Measurements from ENCODE around the gene ZNF597.
A peak's percentile ranks its signal among the peaks of the same experiment; 100 is the strongest.

Gene ZNF597

DNA sequence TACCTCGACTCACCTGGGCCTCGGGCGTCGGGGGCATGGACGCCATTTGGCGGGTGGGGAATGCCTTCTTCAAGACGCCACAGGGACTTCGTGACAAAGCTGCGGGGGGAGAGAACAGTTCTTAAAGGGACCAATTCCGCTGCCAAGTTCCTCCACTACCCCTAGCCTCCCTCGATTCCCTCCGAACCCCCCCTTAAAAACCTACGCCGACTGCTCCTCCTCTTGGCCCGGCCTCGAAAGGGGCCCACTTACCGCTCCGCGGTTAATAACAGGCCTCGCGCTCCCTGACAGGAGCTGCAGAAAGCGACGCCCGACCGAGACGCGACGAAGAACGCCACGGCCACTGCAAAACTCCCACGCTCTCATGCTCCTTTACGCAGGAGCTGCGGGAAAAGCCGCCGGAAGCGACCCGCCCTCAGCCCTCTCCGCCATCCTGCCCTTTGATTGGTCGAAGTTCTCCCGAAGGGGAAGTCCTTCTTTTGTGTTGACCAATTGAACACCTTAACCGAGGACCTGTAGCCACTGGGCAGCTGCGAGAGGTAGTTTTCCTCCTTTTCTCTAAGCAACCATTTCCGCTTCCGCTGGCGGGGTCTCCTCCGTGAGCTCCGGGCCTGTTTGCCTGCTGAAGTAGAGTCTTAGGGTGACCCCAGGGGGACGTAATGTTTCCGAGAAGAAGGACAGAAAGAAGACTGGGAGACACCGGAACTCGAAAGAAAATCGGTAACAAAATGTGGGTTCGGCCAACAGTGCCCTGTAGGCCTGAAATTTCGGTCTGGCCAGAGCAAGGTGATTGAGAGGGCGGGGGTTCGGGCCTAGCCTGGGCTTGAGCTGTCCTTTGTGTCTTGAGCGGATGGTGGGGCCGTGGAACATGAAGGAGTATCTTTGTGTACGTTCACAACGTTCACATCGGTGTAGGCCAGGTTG is at the start of gene ZNF597, which contains the start of gene NAA60:
Gene ZNF597, minus strand, starts transcription at position 397 of the 924 bp plus-strand sequence. Its CDS starts 351 bp downstream, at position 46.
Gene NAA60, plus strand, starts transcription at position 573 of the 924 bp plus-strand sequence. CDS start 32,548 bp downstream, outside the sequence.
- Histone ChIP-seq H3K4me1 (ENCODE audit: control insufficient read depth in 1 of 2, insufficient read depth in 2 of 2, low read length in 2 of 2) (peaks cover 10 to 11% of the 10 kb centered on the region in 2 donors), H3K27ac (ENCODE audit: low read depth, low read length) (peak within 1 kb of the TSS; percentile 32), H3K4me3 (ENCODE audit: low read depth in 1 of 2, low read length in 2 of 2) (peak within 1 kb of the TSS; percentile 69 to 88), H3K9ac (ENCODE audit: low read depth in 1 of 2, low read length in 2 of 2) (peak within 1 kb of the TSS; percentile 74 to 78), H3K27me3 (ENCODE audit: control insufficient read depth in 1 of 2, insufficient read depth in 2 of 2, low read length in 2 of 2) (no peaks in the 10 kb centered on the region), H3K36me3 (ENCODE audit: control insufficient read depth in 1 of 2, insufficient read depth in 2 of 2, low read length in 2 of 2) (peaks cover 7 to 17% of the 10 kb centered on the region in 2 donors), H3K9me3 (ENCODE audit: control insufficient read depth in 1 of 2, low read length in 2 of 2) (peaks cover 8% of the 10 kb centered on the region in 2 donors)

DNA sequence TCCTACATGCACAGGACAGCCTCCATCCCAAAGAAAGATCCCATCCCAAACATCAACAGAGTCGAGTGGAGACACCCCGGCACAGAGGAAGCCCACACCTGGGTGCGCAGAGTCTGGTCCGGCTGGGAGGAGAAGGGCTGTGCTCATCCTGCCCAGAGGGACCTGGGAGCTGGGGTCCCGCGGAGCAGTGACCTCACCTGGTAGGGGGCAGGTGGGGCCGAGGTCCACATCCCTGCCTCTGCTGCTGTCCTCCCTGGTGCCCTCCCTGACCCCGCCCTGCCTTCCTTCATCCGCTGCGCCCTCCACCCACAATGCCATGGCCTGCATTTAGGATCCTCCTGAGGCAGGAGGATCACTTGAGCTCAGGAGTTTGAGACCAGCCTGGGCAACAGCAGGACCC is 49.1 kb upstream of the ZNF597 start:
- Histone ChIP-seq H3K27ac (ENCODE audit: low read depth, low read length) (no peak overlapping the region), H3K27me3 (ENCODE audit: control insufficient read depth in 1 of 2, insufficient read depth in 2 of 2, low read length in 2 of 2) (no peaks in the 10 kb centered on the region), H3K4me3 (ENCODE audit: low read depth in 1 of 2, low read length in 2 of 2) (no peak overlapping the region), H3K9me3 (ENCODE audit: control insufficient read depth in 1 of 2, low read length in 2 of 2) (no peaks in the 10 kb centered on the region), H3K9ac (ENCODE audit: low read depth in 1 of 2, low read length in 2 of 2) (no peak overlapping the region), H3K4me1 (ENCODE audit: control insufficient read depth in 1 of 2, insufficient read depth in 2 of 2, low read length in 2 of 2) (peaks cover 0 to 4% of the 10 kb centered on the region in 2 donors), H3K36me3 (ENCODE audit: control insufficient read depth in 1 of 2, insufficient read depth in 2 of 2, low read length in 2 of 2) (peaks cover 0 to 6% of the 10 kb centered on the region in 2 donors)

DNA sequence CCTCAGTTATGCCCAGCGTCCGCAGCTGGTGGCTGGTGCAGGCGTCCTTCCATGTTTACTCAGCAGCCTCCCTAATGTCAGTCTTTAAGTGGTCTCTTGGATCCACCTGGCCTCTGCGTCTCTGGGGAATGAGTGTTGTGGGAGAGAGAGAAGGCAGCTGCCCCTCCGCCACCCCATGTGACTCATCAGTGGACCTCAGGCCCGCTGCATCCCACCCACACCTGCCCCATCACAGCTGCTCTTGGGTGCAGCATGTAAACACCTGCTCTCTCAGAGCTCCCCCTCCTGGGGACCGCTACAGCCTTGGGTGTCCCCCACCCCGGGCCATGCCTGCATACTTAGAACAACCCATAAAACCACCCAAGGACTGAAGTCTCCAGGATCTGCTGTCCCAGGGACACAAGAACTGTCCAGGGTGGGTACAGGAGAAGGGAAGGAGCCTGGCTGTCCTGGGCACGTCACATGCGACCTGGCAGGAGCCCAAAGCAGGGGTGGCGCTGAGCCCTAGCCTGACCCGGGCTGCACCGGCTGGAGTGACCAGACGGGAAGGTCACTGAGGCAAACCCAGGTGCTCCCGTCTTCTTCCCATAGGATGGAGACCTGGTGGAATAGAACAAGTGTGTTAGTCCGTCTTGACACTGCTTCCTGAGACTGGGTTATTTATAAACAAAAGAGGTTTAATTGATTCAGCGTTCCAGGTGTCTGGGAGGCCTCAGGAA is 47.8 kb upstream of the ZNF597 start:
- no peak overlapping the region for H3K27ac ChIP-seq (ENCODE audit: low read depth, low read length)
- H3K36me3 ChIP-seq (ENCODE audit: control insufficient read depth in 1 of 2, insufficient read depth in 2 of 2, low read length in 2 of 2) = peaks cover 3 to 16% of the 10 kb centered on the region in 2 donors
- no peaks in the 10 kb centered on the region for H3K9me3 ChIP-seq (ENCODE audit: control insufficient read depth in 1 of 2, low read length in 2 of 2)
- no peak overlapping the region for H3K9ac ChIP-seq (ENCODE audit: low read depth in 1 of 2, low read length in 2 of 2)
- peaks cover 0 to 4% of the 10 kb centered on the region in 2 donors for H3K4me1 ChIP-seq (ENCODE audit: control insufficient read depth in 1 of 2, insufficient read depth in 2 of 2, low read length in 2 of 2)
- no peaks in the 10 kb centered on the region for H3K27me3 ChIP-seq (ENCODE audit: control insufficient read depth in 1 of 2, insufficient read depth in 2 of 2, low read length in 2 of 2)
- H3K4me3 ChIP-seq (ENCODE audit: low read depth in 1 of 2, low read length in 2 of 2) = no peak overlapping the region

- H3K36me3 ChIP-seq (ENCODE audit: control insufficient read depth in 1 of 2, insufficient read depth in 2 of 2, low read length in 2 of 2) = peaks cover 21 to 38% of the 10 kb centered on the region in 2 donors
- H3K4me1 ChIP-seq (ENCODE audit: control insufficient read depth in 1 of 2, insufficient read depth in 2 of 2, low read length in 2 of 2) = peaks cover 0 to 4% of the 10 kb centered on the region in 2 donors
Measured at GRCh38 chr16:3488801-3489200, 45.5 kb upstream of the ZNF597 start.

GRCh38 chr16:3487521-3488410 is 44.5 kb upstream of the ZNF597 start:
- Histone ChIP-seq H3K4me3 (ENCODE audit: low read depth in 1 of 2, low read length in 2 of 2) (no peak overlapping the region), H3K27me3 (ENCODE audit: control insufficient read depth in 1 of 2, insufficient read depth in 2 of 2, low read length in 2 of 2) (no peaks in the 10 kb centered on the region), H3K9ac (ENCODE audit: low read depth in 1 of 2, low read length in 2 of 2) (no peak overlapping the region), H3K4me1 (ENCODE audit: control insufficient read depth in 1 of 2, insufficient read depth in 2 of 2, low read length in 2 of 2) (peaks cover 0 to 4% of the 10 kb centered on the region in 2 donors), H3K27ac (ENCODE audit: low read depth, low read length) (no peak overlapping the region), H3K36me3 (ENCODE audit: control insufficient read depth in 1 of 2, insufficient read depth in 2 of 2, low read length in 2 of 2) (peaks cover 30 to 49% of the 10 kb centered on the region in 2 donors), H3K9me3 (ENCODE audit: control insufficient read depth in 1 of 2, low read length in 2 of 2) (no peaks in the 10 kb centered on the region)

More at GRCh38 chr16:3488801-3489200, 45.5 kb upstream of the ZNF597 start:
- Histone ChIP-seq H3K27me3 (ENCODE audit: control insufficient read depth in 1 of 2, insufficient read depth in 2 of 2, low read length in 2 of 2) (no peaks in the 10 kb centered on the region), H3K9me3 (ENCODE audit: control insufficient read depth in 1 of 2, low read length in 2 of 2) (no peaks in the 10 kb centered on the region), H3K27ac (ENCODE audit: low read depth, low read length) (no peak overlapping the region), H3K9ac (ENCODE audit: low read depth in 1 of 2, low read length in 2 of 2) (no peak overlapping the region), H3K4me3 (ENCODE audit: low read depth in 1 of 2, low read length in 2 of 2) (no peak overlapping the region)

- Histone ChIP-seq H3K9ac (ENCODE audit: low read depth in 1 of 2, low read length in 2 of 2) (no peak overlapping the region), H3K27me3 (ENCODE audit: control insufficient read depth in 1 of 2, insufficient read depth in 2 of 2, low read length in 2 of 2) (no peaks in the 10 kb centered on the region), H3K4me1 (ENCODE audit: control insufficient read depth in 1 of 2, insufficient read depth in 2 of 2, low read length in 2 of 2) (peaks cover 0 to 4% of the 10 kb centered on the region in 2 donors), H3K4me3 (ENCODE audit: low read depth in 1 of 2, low read length in 2 of 2) (no peak overlapping the region), H3K36me3 (ENCODE audit: control insufficient read depth in 1 of 2, insufficient read depth in 2 of 2, low read length in 2 of 2) (peaks cover 40 to 60% of the 10 kb centered on the region in 2 donors), H3K9me3 (ENCODE audit: control insufficient read depth in 1 of 2, low read length in 2 of 2) (no peaks in the 10 kb centered on the region), H3K27ac (ENCODE audit: low read depth, low read length) (no peak overlapping the region)
Measured at GRCh38 chr16:3486506-3487215, 43.4 kb upstream of the ZNF597 start.

DNA sequence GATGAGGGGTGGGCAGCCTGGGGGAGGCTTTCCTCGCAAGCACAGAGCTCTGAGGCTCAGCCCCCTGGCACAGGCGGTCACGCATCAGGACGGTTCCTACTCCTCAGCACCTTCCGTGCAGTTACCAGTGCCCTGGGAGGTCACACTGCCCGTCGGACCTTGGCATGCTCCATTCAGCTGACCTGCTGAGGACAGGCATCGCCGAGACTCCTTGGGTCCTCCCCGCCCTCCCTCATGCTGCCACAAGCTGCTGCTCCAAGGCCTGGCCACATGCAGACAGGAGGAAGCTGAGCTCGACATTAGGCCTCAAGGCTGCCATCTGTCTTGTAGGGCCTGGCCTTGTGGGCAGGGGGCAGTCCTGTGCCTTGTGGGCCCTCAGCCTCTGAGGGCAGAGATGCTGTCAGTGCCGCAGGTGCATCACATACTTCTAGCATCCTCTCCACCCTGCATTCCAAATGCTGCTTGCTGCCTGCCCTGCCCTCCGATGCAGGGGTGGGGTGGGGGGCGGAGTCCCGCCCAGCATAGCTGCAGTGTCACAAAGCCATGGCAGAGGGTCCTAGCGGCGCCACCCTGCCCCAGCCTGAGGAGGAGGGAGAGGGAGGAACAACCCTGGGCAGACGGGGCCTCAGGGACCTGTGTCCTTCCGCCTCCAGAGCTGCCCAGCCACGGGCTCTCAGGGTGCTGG is 42.7 kb upstream of the ZNF597 start:
- no peaks in the 10 kb centered on the region for H3K27me3 ChIP-seq (ENCODE audit: control insufficient read depth in 1 of 2, insufficient read depth in 2 of 2, low read length in 2 of 2)
- H3K9ac ChIP-seq (ENCODE audit: low read depth in 1 of 2, low read length in 2 of 2) = no peak overlapping the region
- no peak overlapping the region for H3K27ac ChIP-seq (ENCODE audit: low read depth, low read length)
- H3K4me3 ChIP-seq (ENCODE audit: low read depth in 1 of 2, low read length in 2 of 2) = no peak overlapping the region
- H3K9me3 ChIP-seq (ENCODE audit: control insufficient read depth in 1 of 2, low read length in 2 of 2) = no peaks in the 10 kb centered on the region
- H3K36me3 ChIP-seq (ENCODE audit: control insufficient read depth in 1 of 2, insufficient read depth in 2 of 2, low read length in 2 of 2) = peaks cover 47 to 63% of the 10 kb centered on the region in 2 donors
- peaks cover 0 to under 1% of the 10 kb centered on the region in 2 donors for H3K4me1 ChIP-seq (ENCODE audit: control insufficient read depth in 1 of 2, insufficient read depth in 2 of 2, low read length in 2 of 2)

GRCh38 chr16:3485097-3485745 is 41.9 kb upstream of the ZNF597 start:
- Histone ChIP-seq H3K9me3 (ENCODE audit: control insufficient read depth in 1 of 2, low read length in 2 of 2) (no peaks in the 10 kb centered on the region), H3K27me3 (ENCODE audit: control insufficient read depth in 1 of 2, insufficient read depth in 2 of 2, low read length in 2 of 2) (no peaks in the 10 kb centered on the region), H3K4me1 (ENCODE audit: control insufficient read depth in 1 of 2, insufficient read depth in 2 of 2, low read length in 2 of 2) (no peaks in the 10 kb centered on the region), H3K27ac (ENCODE audit: low read depth, low read length) (no peak overlapping the region), H3K4me3 (ENCODE audit: low read depth in 1 of 2, low read length in 2 of 2) (no peak overlapping the region), H3K9ac (ENCODE audit: low read depth in 1 of 2, low read length in 2 of 2) (no peak overlapping the region), H3K36me3 (ENCODE audit: control insufficient read depth in 1 of 2, insufficient read depth in 2 of 2, low read length in 2 of 2) (peaks cover 51 to 69% of the 10 kb centered on the region in 2 donors)

Data from duodenal mucosa (tissue), 2 donors.